ENCODE measurements around the gene PARP9. TPM values are rescaled to one million over a fixed set of nuclear protein-coding genes. Genes with fewer than 3 reads are reported as not detected.

Gene PARP9
- total RNA-seq, 4 donors from 2014 or later, result 19.0 to 84.0 (median 26.1) TPM

DNA sequence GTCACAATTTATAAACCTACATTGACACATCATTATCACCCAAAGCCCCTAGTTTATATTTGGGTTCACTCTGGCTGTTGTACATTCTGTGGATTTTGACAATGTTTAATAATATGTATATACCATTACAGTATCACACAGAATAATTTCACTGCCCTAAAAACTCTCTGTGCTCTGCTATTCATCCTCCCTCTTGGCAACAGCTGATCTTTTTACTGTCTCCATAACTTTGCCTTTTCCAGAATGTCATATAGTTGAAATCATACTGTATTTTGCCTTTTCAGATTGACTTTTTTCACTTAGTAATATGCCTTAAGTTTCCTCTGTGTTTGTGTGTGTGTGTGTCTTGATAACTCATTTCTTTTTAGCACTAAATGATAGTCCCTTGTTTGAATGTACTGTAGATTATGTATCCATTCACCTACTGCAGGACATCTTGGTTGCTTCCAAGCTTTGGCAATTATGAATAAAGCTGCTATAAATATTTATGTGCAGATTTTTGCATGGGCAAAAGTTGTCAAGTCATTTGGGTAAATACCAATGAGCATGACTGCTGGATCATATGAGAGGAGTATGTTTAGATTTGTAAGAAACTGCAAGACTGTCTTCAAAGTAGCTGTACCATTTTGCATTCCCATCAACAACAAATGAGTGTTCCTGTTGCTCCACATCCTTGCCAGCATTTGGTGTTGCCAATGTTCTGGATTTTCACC lies 22.8 kb upstream of the PARP9 start:
- TF ChIP-seq, protein P1, sequence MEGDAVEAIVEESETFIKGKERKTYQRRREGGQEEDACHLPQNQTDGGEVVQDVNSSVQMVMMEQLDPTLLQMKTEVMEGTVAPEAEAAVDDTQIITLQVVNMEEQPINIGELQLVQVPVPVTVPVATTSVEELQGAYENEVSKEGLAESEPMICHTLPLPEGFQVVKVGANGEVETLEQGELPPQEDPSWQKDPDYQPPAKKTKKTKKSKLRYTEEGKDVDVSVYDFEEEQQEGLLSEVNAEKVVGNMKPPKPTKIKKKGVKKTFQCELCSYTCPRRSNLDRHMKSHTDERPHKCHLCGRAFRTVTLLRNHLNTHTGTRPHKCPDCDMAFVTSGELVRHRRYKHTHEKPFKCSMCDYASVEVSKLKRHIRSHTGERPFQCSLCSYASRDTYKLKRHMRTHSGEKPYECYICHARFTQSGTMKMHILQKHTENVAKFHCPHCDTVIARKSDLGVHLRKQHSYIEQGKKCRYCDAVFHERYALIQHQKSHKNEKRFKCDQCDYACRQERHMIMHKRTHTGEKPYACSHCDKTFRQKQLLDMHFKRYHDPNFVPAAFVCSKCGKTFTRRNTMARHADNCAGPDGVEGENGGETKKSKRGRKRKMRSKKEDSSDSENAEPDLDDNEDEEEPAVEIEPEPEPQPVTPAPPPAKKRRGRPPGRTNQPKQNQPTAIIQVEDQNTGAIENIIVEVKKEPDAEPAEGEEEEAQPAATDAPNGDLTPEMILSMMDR (IDR thresholded peaks at IDR 0.05), result no peak
- DNase-seq (ENCODE audit: low spot score), result no peak
- ATAC-seq (ENCODE audit: low FRiP score), result no peak

DNA sequence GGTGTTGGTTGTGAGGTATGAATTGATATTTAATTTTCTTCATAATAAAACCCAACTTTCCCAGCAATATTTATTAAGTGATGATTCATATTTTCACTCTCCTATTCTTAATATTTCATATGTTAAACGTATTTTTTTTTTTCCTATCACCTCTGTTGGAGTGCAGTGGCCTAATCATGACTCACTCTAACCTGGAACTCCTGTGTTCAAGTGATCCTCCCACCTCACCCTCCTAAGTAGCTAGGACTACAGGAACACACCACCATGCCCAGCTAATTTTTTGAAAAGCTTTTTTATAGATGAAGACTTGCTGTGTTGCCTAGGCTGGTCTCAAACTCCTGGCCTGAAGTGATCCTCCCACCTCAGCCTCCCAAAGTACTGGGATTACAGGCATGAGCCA lies 22.0 kb upstream of the PARP9 start:
- DNase-seq (ENCODE audit: low spot score) (no peak), ATAC-seq (ENCODE audit: low FRiP score) (no peak)
- TF ChIP-seq, protein P1 (IDR thresholded peaks at IDR 0.05), result no peak

DNA sequence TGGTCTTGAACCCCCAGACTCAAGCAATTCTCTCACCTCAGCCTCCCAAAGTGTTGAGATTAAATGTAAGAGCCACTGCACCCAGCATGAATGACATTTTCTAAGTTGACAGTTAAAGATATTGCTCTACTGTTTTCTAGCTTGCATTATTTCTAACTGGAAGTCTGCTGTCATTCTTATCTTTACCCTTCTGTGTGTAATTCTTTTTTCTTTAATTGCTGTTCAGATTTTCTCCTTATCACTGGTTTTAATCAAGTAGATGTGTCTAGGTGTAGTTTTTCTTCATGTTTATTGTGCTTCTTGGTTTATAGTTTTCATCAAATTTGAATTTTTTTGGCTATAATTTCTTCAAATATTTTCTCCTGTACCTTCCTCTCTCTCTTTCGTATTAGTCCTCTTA lies 18.3 kb upstream of the PARP9 start:
- no peak for DNase-seq (ENCODE audit: low spot score)
- TF ChIP-seq, protein P1 (IDR thresholded peaks at IDR 0.05), result no peak
- ATAC-seq (ENCODE audit: low FRiP score), result no peak

DNA sequence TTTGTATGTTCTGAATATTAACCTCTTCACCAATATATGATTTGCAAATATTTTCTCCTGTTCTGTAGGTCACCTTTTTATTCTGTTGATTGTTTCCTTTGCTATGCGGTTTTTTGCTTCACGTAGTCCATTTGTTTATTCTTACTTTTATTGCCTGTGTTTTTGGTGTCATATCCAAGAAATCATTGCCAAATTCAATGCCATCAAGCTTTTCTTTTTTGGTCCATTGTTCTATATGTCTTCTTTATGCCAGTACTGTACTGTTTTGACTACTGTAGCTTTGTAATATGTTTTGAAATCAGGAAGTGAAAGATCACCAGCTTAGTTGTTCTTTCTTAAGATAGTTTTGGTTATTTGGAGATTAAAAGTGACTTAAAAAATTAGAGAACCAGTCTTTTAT lies 17.5 kb upstream of the PARP9 start:
- no peak for ATAC-seq (ENCODE audit: low FRiP score)
- TF ChIP-seq, protein P1 (IDR thresholded peaks at IDR 0.05), result no peak
- DNase-seq (ENCODE audit: low spot score), result no peak

DNA sequence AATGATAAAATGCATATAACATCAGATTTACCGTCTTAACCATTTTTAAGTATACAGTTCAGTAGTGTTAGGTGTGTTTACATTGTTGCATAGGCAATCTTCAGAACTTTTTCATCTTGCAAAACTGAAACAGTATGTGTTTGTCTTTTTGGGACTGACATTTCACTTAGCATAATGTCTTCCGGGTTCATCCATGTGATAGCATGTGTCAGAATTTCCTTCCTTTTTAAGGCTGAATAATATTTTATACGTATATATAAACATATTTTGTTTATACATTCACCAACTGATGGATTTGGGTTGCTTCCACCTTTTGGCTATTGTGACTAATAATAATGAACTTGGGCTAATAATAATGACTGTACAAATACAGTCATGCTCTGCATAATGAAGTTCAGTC lies 16.4 kb upstream of the PARP9 start:
- ATAC-seq (ENCODE audit: low FRiP score), result no peak
- TF ChIP-seq, protein P1 (IDR thresholded peaks at IDR 0.05), result no peak
- DNase-seq (ENCODE audit: low spot score), result no peak

DNA sequence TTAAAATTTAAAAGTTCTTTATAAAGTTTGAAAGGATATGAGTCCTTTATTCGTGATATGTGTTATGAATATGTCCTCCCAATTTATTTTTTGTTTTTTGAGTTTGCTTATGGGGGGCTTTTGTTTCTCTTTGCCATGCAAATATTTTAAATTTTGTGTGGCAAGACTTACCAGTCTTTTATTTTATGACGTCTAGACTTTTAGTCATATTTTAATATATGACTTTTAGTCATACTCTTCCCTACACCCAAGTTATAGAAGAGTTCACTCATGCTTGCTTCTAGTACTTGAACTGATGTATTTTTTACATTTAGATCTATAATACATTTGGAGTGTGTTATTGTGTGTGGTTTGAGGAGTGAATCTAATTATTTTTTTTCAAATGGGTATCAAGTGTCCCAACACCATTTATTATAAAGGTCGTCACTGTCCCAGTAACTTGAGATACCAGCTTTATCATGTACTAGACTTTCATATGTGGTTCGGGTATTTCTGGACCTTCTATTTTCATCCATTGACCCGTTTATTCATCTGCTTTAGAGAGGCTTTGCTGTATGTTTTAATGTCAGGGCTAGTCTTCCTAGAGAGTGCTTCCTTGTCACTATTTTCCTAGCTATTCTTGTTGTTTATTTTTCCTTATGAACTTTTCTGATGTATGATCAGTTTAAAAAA lies 14.1 kb upstream of the PARP9 start:
- DNase-seq (ENCODE audit: low spot score) (no peak), ATAC-seq (ENCODE audit: low FRiP score) (peak; percentile 59)
- TF ChIP-seq, protein P1 (IDR thresholded peaks at IDR 0.05), result no peak

All from omental fat pad (tissue), 4 donors.